PFSK-1 (cell line): ENCODE data around the gene IL22RA2.

ENCODE experiments used
- FOXP2 ChIP-seq: optimal IDR thresholded peaks from 2 replicates; pipeline ENCODE3; 2011; ENCODE audit warnings: borderline replicate concordance, control low read depth, inconsistent platforms; ENCODE audit not compliant: insufficient read depth; ENCODE audit errors: extremely low read length, extremely low read depth
- POLR2AphosphoS5 ChIP-seq: IDR thresholded peaks from 2 replicates; pipeline ENCODE4 v1.6.1; 2012; ENCODE audit warnings: low read depth, mild to moderate bottlenecking, control low read depth, low read length, moderate library complexity
- SIN3A ChIP-seq: IDR thresholded peaks from 2 replicates; pipeline ENCODE4 v1.6.1; 2012; ENCODE audit warnings: mild to moderate bottlenecking, low read length, moderate library complexity, borderline replicate concordance; ENCODE audit not compliant: insufficient read depth

- TF ChIP-seq FOXP2 = no peak
- no peak for TF ChIP-seq SIN3A
- no peak for TF ChIP-seq POLR2AphosphoS5
These were observed 24.4 kb downstream of the IL22RA2 start for GRCh38 chr6:137149035-137149393.
